HUDEP-2 (cell line): ENCODE results near the gene RPGR.

Experiments used
- DNase-seq, 76 experiments: peaks; one replicate each; lab custom pipeline; 2025; ENCODE audit not compliant: unreplicated experiment in 76 of 76; lab: John Stamatoyannopoulos, UW

RPGR gene

GRCh38 chrX:38327007-38327774 lies at the start of gene RPGR:
Gene RPGR (minus strand): TSS chrX:38327509. CDS start chrX:38327367, 142 bp downstream.
- DNase-seq = peak; percentile 1 to 90 (median 80)

- no peak for DNase-seq
Observed at GRCh38 chrX:38376747-38377146, 49.4 kb upstream of the RPGR start.

- DNase-seq = peak in 6 of 76 experiments; percentile 0 to 27 (median 0)
Observed at GRCh38 chrX:38375891-38376290, 48.6 kb upstream of the RPGR start.

GRCh38 chrX:38374431-38374830 lies 47.1 kb upstream of the RPGR start:
- no peak for DNase-seq

GRCh38 chrX:38371641-38372040 lies 44.3 kb upstream of the RPGR start:
- no peak for DNase-seq

- no peak for DNase-seq
Observed at GRCh38 chrX:38368774-38369173, 41.5 kb upstream of the RPGR start.

- no peak for DNase-seq
Observed at GRCh38 chrX:38365954-38366353, 38.6 kb upstream of the RPGR start.

- no peak for DNase-seq
Observed at GRCh38 chrX:38363046-38363445, 35.7 kb upstream of the RPGR start.

- DNase-seq = no peak
Observed at GRCh38 chrX:38357747-38358673, 30.7 kb upstream of the RPGR start.

GRCh38 chrX:38356401-38356800 lies 29.1 kb upstream of the RPGR start:
- no peak for DNase-seq

GRCh38 chrX:38352362-38352761 lies 25.1 kb upstream of the RPGR start, which contains the start of gene OTC:
Gene OTC (plus strand): TSS chrX:38352604. CDS start chrX:38352697, 93 bp downstream.
- no peak for DNase-seq

GRCh38 chrX:38351346-38351745 lies 24.0 kb upstream of the RPGR start:
- DNase-seq = no peak

GRCh38 chrX:38347136-38347535 lies 19.8 kb upstream of the RPGR start:
- DNase-seq = no peak

GRCh38 chrX:38346150-38346549 lies 18.8 kb upstream of the RPGR start:
- no peak for DNase-seq

GRCh38 chrX:38342853-38343778 lies 15.8 kb upstream of the RPGR start:
- DNase-seq = no peak

GRCh38 chrX:38341442-38341841 lies 14.1 kb upstream of the RPGR start:
- DNase-seq = no peak

- DNase-seq = no peak
Observed at GRCh38 chrX:38336538-38337240, 9.4 kb upstream of the RPGR start.

- no peak for DNase-seq
Observed at GRCh38 chrX:38335382-38335781, 8.1 kb upstream of the RPGR start.

- no peak for DNase-seq
Observed at GRCh38 chrX:38332505-38332904, 5.2 kb upstream of the RPGR start.

- DNase-seq = no peak
Observed at GRCh38 chrX:38327775-38328081, 419 bp upstream of the RPGR start.
